ENCODE results near the gene SLC6A13. TPM values are rescaled to one million over a fixed set of nuclear protein-coding genes. Genes with fewer than 3 reads are reported as not detected.

SLC6A13 gene
- total and polyA plus RNA-seq, 2 experiments from 2014 or later = 3.8 to 5.9 TPM

GRCh38 chr12:220946-221550 lies 41.6 kb downstream of the SLC6A13 start:
- no peaks in the 10 kb centered on the region for H3K36me3 ChIP-seq (replicated peaks; ENCODE audit: insufficient read depth, low read depth)
- no peaks in the 10 kb centered on the region for H3K27me3 ChIP-seq
- H2AFZ ChIP-seq = no peak overlapping the region
- H4K20me1 ChIP-seq (ENCODE audit: insufficient read depth, poor library complexity, severe bottlenecking) = no peaks in the 10 kb centered on the region
- 91% methylated on average over 19 of the region's 19 CpGs for WGBS (ENCODE audit: low lambda C conversion rate, missing lambda C conversion rate)
- no peak overlapping the region for H3K27ac ChIP-seq
- no peaks in the 10 kb centered on the region for H3K79me2 ChIP-seq
- H3K9me2 ChIP-seq (replicated peaks; ENCODE audit: insufficient read depth) = no peaks in the 10 kb centered on the region
- H3K9me3 ChIP-seq (ENCODE audit: low read depth) = no peaks in the 10 kb centered on the region
- DNase-seq (ENCODE audit: low spot score) = no peak
- no peak overlapping the region for H3K4me2 ChIP-seq
- TF ChIP-seq CTCF (IDR thresholded peaks at IDR 0.05; ENCODE audit: poor library complexity) = no peak
- TF ChIP-seq EZH2phosphoT487 (IDR thresholded peaks at IDR 0.05; ENCODE audit: low read depth, severe bottlenecking, unreplicated experiment) = no peak
- no peak overlapping the region for H3K4me3 ChIP-seq
- no peaks in the 10 kb centered on the region for H3K4me1 ChIP-seq (ENCODE audit: insufficient read depth)

- WGBS (ENCODE audit: low lambda C conversion rate, missing lambda C conversion rate) = 88% methylated on average over 6 of the region's 6 CpGs
- H4K20me1 ChIP-seq (ENCODE audit: insufficient read depth, poor library complexity, severe bottlenecking) = no peaks in the 10 kb centered on the region
- TF ChIP-seq EZH2 (IDR thresholded peaks at IDR 0.05; ENCODE audit: borderline replicate concordance) (no peak), EZH2phosphoT487 (IDR thresholded peaks at IDR 0.05; ENCODE audit: low read depth, severe bottlenecking, unreplicated experiment) (no peak), CTCF (IDR thresholded peaks at IDR 0.05; ENCODE audit: poor library complexity) (no peak)
These were observed 42.1 kb downstream of the SLC6A13 start for GRCh38 chr12:220491-220890.

GRCh38 chr12:219891-220352 lies 42.7 kb downstream of the SLC6A13 start:
- Histone ChIP-seq H3K27ac (no peak overlapping the region), H3K4me2 (no peak overlapping the region), H3K4me1 (ENCODE audit: insufficient read depth) (no peaks in the 10 kb centered on the region), H4K20me1 (ENCODE audit: insufficient read depth, poor library complexity, severe bottlenecking) (no peaks in the 10 kb centered on the region), H3K9me3 (ENCODE audit: low read depth) (no peaks in the 10 kb centered on the region), H3K27me3 (no peaks in the 10 kb centered on the region), H3K4me3 (no peak overlapping the region), H3K36me3 (replicated peaks; ENCODE audit: insufficient read depth, low read depth) (no peaks in the 10 kb centered on the region), H2AFZ (no peak overlapping the region), H3K79me2 (no peaks in the 10 kb centered on the region), H3K9me2 (replicated peaks; ENCODE audit: insufficient read depth) (no peaks in the 10 kb centered on the region)
- 32% methylated on average over 16 of the region's 17 CpGs for WGBS (ENCODE audit: low lambda C conversion rate, missing lambda C conversion rate)
- no peak for TF ChIP-seq EZH2phosphoT487 (IDR thresholded peaks at IDR 0.05; ENCODE audit: low read depth, severe bottlenecking, unreplicated experiment)
- peak; percentile 73 for TF ChIP-seq CTCF (IDR thresholded peaks at IDR 0.05; ENCODE audit: poor library complexity)
- no peak for TF ChIP-seq EZH2 (IDR thresholded peaks at IDR 0.05; ENCODE audit: borderline replicate concordance)
- peak; percentile 87 for DNase-seq (ENCODE audit: low spot score)

More at GRCh38 chr12:220491-220890, 42.1 kb downstream of the SLC6A13 start:
- Histone ChIP-seq H3K9me2 (replicated peaks; ENCODE audit: insufficient read depth) (no peaks in the 10 kb centered on the region), H3K36me3 (replicated peaks; ENCODE audit: insufficient read depth, low read depth) (no peaks in the 10 kb centered on the region), H3K27me3 (no peaks in the 10 kb centered on the region), H2AFZ (no peak overlapping the region), H3K4me3 (no peak overlapping the region), H3K4me1 (ENCODE audit: insufficient read depth) (no peaks in the 10 kb centered on the region), H3K4me2 (no peak overlapping the region), H3K27ac (no peak overlapping the region), H3K79me2 (no peaks in the 10 kb centered on the region), H3K9me3 (ENCODE audit: low read depth) (no peaks in the 10 kb centered on the region)
- no peak for DNase-seq (ENCODE audit: low spot score)
